HEK293T (cell line): ENCODE results near the gene HSCB.
A peak's percentile ranks its signal among the peaks of the same experiment; 100 is the strongest.
"Not testable (repeated sequence)": the region's sequence is repeated elsewhere in the genome, so short reads cannot be mapped to it uniquely, and the experiment has no call there.

Source experiments
- CTCF ChIA-PET: fragments of 350-600 bp; formaldehyde crosslinking; extraction: SDS; loops from one replicate; lab custom pipeline; 2021; ENCODE audit warnings: antibody characterized with exemption, inconsistent platforms; lab: Yijun Ruan, JAX
- POLR2A ChIA-PET: fragments of 350-600 bp; formaldehyde crosslinking; extraction: SDS; loops from one replicate; lab custom pipeline; 2020; ENCODE audit warnings: antibody characterized with exemption, inconsistent platforms; lab: Yijun Ruan, JAX
- DNase-seq: peaks from one replicate; pipeline ENCODE4 v3.0.0; 2012; ENCODE audit warnings: mixed read lengths; ENCODE audit errors: extremely low spot score
- ARNT ChIP-seq: fragments of 450-650 bp; IDR thresholded peaks from 2 replicates; pipeline ENCODE4 v1.6.1; 2017; ENCODE audit warnings: mild to moderate bottlenecking
- BHLHE40 ChIP-seq: fragments of 450-650 bp; IDR thresholded peaks from 2 replicates; pipeline ENCODE4 v1.6.1; 2016; ENCODE audit warnings: mild to moderate bottlenecking, moderate library complexity, borderline replicate concordance
- CTBP1 ChIP-seq: fragments of 450-650 bp; IDR thresholded peaks from 2 replicates; pipeline ENCODE4 v1.6.1; 2016; ENCODE audit warnings: borderline replicate concordance
- ELF4 ChIP-seq: fragments of 450-650 bp; IDR thresholded peaks from 2 replicates; pipeline ENCODE4 v1.6.1; 2017; ENCODE audit warnings: antibody characterized with exemption
- FOXA1 ChIP-seq: fragments of 450-650 bp; IDR thresholded peaks from 2 replicates; pipeline ENCODE4 v1.6.1; 2016; ENCODE audit warnings: mild to moderate bottlenecking
- FOXK2 ChIP-seq: fragments of 450-650 bp; IDR thresholded peaks from 2 replicates; pipeline ENCODE4 v1.6.1; 2016; ENCODE audit warnings: mild to moderate bottlenecking
- FOXM1 ChIP-seq: fragments of 450-650 bp; IDR thresholded peaks from 2 replicates; pipeline ENCODE4 v1.6.1; 2017; ENCODE audit warnings: mild to moderate bottlenecking, borderline replicate concordance
- HDGF ChIP-seq: fragments of 450-650 bp; IDR thresholded peaks from 2 replicates; pipeline ENCODE4 v1.6.1; 2017; ENCODE audit warnings: antibody characterized with exemption, borderline replicate concordance
- L3MBTL2 ChIP-seq: fragments of 450-650 bp; conservative IDR thresholded peaks from 2 replicates; pipeline ENCODE4 v1.6.1; 2016; ENCODE audit warnings: mild to moderate bottlenecking
- LEF1 ChIP-seq: fragments of 450-650 bp; IDR thresholded peaks from 2 replicates; pipeline ENCODE4 v1.6.1; 2017; ENCODE audit warnings: mild to moderate bottlenecking, borderline replicate concordance
- NFRKB ChIP-seq: fragments of 450-650 bp; IDR thresholded peaks from 2 replicates; pipeline ENCODE4 v1.6.1; 2016; ENCODE audit warnings: mild to moderate bottlenecking, moderate library complexity
- PKNOX1 ChIP-seq: fragments of 450-650 bp; IDR thresholded peaks from 2 replicates; pipeline ENCODE4 v1.6.1; 2016
- SP1 ChIP-seq: fragments of 450-650 bp; IDR thresholded peaks from 2 replicates; pipeline ENCODE4 v1.6.1; 2017
- SUZ12 ChIP-seq: fragments of 450-650 bp; IDR thresholded peaks from 2 replicates; pipeline ENCODE4 v1.6.1; 2016; ENCODE audit warnings: mild to moderate bottlenecking
- TARDBP ChIP-seq: fragments of 450-650 bp; IDR thresholded peaks from 2 replicates; pipeline ENCODE4 v1.6.1; 2016
- ZNF384 ChIP-seq: fragments of 450-650 bp; IDR thresholded peaks from 2 replicates; pipeline ENCODE4 v1.6.1; 2016

HSCB gene

GRCh38 chr22:28736301-28737155 is 5.3 kb upstream of the HSCB start:
- ChIA-PET POLR2A (no interaction called here), CTCF (no interaction called here)
- DNase-seq = no peak
- TF ChIP-seq FOXM1 = no peak
- TF ChIP-seq ARNT = no peak
- no peak for TF ChIP-seq FOXA1
- TF ChIP-seq PKNOX1 = no peak
- TF ChIP-seq SP1 = no peak
- no peak for TF ChIP-seq HDGF
- TF ChIP-seq TARDBP = no peak
- TF ChIP-seq LEF1 = no peak
- no peak for TF ChIP-seq CTBP1
- TF ChIP-seq FOXK2 = no peak
- no peak for TF ChIP-seq SUZ12
- no peak for TF ChIP-seq BHLHE40
- no peak for TF ChIP-seq L3MBTL2
- TF ChIP-seq ZNF384 = no peak
- no peak for TF ChIP-seq ELF4

GRCh38 chr22:28737701-28738100 is 4.1 kb upstream of the HSCB start:
- ChIA-PET POLR2A (no interaction called here), CTCF (no interaction called here)
- DNase-seq = no peak
- TF ChIP-seq BHLHE40 (no peak), ELF4 (no peak), NFRKB (no peak), FOXK2 (no peak), CTBP1 (no peak), ZNF384 (no peak), HDGF (no peak), FOXM1 (no peak), L3MBTL2 (no peak), SP1 (no peak), SUZ12 (no peak), LEF1 (no peak), FOXA1 (no peak), PKNOX1 (no peak)

- POLR2A ChIA-PET, CTCF ChIA-PET, DNase-seq: not testable (repeated sequence)
Measured at GRCh38 chr22:28738876-28739275, 3.0 kb upstream of the HSCB start.

DNA sequence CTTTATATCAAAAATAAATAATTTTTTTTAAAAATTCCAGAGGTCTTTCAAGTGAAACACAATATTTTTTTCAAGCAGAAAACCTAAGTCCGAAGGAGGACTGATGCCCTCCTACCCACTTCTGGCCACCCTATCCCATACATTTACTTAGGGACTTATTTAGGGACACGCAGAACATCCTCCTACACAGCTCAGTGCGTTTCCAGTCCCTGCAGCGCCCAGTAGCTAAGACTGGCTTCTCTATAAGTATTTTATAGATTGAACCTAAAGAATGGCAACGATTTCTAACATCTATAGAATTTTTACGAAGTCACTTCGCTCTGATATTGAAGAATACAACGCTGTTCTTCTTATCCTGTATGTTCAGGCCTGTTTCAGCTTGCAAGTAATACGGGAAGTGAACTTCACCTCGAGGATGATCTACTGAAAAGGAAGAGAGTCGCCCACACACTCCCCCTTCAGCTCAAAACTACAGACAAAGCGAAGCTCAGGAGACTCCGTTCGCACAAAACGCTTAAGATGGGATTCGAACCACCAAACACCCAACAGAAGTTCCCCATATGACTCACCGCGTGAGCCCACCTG is 547 bp upstream of the HSCB start:
- TF ChIP-seq L3MBTL2 = peak; percentile 97
- TF ChIP-seq PKNOX1 = no peak
- ChIA-PET CTCF (no interaction called here), POLR2A (interaction anchor here (0.7 to 1.7 kb wide), 8 partner anchors 10 to 112 kb away, joined by 3 to 10 read pairs (median 4); partner anchors contain the start of genes CCDC117 and XBP1)
- DNase-seq = no peak

DNA sequence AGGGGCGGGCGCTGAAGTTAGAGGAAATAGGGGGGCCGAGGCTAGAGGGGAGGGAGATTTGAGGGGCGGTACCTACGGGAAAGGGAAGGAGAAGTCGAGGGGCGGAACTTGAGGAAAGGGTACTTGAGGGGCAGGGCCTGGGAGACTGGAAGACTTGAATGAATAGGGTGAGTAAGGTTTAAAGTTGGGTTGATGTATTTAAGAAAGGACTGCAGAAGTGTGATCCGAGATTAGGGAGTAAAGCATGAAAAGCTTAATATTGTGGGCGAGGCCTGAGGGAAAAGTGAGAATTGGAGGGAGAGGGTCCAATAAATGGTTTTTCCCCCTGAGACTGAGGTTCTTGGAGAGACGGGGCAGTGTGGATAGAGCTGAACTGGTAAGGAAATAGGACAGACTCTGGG is 723 bp downstream of the HSCB start:
- TF ChIP-seq PKNOX1 = peak; percentile 46; the same call in 1 of the 2 replicates
- no peak for TF ChIP-seq ZNF384
- ChIA-PET CTCF (no interaction called here), POLR2A (interaction anchor here (1.3 to 1.7 kb wide), 2 partner anchors 11 to 18 kb away, joined by 4 to 5 read pairs; no protein-coding TSS in a partner anchor)
- no peak for DNase-seq

DNA sequence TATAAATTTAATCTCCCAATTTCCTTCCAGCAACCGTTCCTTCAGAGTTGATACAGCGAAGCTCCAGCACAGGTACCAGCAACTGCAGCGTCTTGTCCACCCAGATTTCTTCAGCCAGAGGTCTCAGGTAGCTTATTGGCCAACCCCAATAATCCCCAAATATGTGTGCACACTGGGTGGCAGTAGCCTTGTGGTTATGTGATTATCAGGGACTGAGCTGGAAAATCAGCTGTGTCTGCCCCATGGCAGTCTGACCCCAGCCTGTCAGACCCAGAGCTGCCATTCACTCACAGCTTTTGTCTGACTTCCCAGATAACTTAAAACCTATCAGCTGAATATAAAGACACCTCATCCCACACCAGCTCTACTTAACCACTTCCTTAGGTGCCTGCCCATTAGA is 2.0 kb downstream of the HSCB start:
- no peak for DNase-seq
- ChIA-PET CTCF (interaction anchor here (0.6 kb wide), 1 partner anchor 15 kb away, joined by 4 read pairs; no protein-coding TSS in a partner anchor), POLR2A (interaction anchor here (0.7 kb wide), 2 partner anchors 13 to 37 kb away, joined by 3 read pairs; no protein-coding TSS in a partner anchor)
- TF ChIP-seq ARNT (no peak), BHLHE40 (no peak), ZNF384 (no peak)
